ENCODE results near the gene PSTPIP1.

PSTPIP1 gene

DNA sequence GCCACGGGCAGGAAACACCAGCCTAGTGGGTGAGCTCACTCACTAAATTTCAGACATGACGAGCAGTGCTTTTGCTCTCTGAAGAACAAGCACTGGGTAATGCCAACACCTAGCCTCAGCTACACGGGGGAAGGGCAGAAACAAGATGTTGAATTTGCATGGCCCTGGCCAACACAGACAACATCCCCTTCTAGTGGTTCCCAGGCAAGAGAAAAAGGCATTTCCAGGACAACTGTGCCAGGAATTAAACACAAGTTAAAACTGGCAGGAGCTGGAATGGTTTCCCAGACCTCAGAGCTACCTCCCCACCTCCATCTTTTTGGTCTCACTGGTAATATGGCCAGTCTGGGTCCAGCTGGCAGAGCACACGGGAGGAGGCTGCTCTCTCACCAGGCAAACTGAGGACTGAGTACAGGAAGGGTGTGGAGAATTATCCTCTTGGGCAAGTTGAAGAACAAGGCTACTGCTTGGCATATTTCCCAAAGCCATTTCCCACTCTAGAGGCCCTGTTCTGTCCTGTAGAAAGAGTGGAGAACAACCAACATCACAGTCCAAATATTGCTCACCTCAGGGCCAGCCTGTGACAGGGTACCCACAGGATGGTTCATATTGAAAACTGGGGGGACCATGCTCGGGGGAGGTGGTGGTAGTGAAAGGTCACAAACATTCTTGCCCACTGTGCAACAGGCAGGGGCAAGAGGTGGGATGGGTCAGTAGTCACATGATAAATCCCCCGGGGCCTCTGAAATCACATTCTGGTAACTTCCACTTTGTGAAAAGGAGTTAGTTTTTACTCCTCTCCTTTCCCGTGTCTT is 49.5 kb downstream of the PSTPIP1 start:
- no peak for DNase-seq

- no peak for DNase-seq
These were observed 51.1 kb downstream of the PSTPIP1 start for GRCh38 chr15:77045985-77046384.

DNA sequence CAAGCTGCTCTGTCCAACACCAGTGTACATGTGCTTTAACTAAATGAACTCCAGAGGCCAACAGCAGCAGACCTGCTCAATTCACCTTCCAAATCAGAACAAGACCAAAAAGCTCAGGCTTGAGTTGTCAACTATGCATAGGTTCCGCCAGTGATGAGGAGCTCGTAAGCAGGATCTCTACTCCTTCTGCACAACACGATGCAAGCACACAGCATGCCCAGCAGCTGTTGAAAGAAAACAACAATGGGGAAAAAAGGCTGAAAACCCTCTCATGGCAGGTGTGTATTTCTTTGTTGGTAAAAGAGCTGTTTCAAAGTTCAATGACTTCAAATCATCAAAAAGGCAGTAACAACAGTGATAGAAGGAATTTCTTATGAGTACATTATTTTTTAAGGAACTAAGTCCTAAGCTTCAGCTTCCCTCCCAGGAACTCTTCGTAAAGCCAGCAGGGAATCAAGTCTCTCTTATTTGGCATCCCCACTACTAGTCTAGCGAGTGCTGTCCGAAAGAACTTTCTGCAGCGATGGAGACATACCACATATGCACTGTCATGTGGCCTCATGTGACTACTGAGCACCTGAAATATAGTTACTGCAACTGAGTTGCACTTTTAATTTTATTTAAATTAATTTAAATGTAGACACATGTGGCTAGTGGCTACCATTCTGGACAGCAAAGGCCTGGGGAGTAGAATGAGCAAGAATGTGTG is 51.9 kb downstream of the PSTPIP1 start:
- DNase-seq: no peak

GRCh38 chr15:77048135-77048876 is 53.4 kb downstream of the PSTPIP1 start:
- DNase-seq: no peak

DNA sequence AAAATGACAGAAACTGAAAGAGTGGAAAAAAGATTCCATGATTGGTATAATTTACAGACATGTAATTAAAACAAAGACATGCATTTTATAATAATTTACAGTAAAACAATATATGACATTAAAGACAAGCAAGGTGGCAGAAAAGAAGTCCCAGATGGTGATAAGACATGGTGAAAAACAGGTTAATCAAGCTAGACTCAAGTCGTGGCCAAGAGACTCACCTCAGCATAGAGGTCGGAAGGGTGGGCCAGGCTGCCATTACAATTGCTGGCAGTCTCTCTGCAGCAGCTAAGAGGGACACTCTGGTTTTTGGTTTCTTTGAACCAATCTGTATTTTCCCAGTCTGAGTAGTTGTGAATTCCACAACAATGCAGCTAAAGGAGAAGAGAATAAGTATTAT is 57.6 kb downstream of the PSTPIP1 start:
- no peak for DNase-seq

DNA sequence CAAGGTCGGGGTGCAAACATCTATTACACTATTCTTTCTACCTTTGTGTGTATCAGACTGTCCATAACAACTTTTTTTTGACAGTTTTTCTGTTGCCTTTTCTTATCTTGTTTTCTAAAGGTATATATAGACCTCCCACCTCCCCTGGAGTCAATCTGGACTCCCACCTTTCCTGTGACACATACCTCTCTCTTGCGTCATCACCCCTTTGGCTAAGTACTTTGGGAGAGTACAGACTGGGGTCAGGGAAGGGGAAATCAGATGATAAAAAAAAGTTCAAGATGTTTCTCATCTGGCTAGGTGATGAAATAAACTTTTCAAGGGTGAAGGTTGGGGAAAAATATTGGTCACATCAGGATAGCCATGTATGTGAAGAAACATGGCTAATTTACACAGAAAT is 58.8 kb downstream of the PSTPIP1 start:
- no peak for DNase-seq

GRCh38 chr15:77057072-77057471 is 62.1 kb downstream of the PSTPIP1 start:
- DNase-seq: no peak

DNA sequence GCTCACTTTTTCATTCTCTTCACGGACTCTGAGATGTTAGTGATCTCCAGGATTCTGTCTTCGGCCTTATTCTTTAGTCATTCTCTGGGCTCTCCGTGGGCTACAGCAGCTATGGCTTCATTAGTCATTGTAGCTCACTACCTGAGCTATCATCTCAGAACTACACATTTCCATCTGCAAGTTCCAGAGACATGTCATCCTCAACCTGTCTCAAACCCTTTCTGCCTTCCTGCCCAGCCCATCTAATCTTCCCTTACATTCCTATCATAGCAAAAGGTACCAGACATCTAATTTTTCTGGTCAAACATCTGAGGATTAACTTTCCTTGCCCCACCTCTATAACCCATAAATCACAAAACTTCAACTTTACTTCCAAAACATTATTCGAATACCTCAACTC is 62.8 kb downstream of the PSTPIP1 start:
- no peak for DNase-seq

DNA sequence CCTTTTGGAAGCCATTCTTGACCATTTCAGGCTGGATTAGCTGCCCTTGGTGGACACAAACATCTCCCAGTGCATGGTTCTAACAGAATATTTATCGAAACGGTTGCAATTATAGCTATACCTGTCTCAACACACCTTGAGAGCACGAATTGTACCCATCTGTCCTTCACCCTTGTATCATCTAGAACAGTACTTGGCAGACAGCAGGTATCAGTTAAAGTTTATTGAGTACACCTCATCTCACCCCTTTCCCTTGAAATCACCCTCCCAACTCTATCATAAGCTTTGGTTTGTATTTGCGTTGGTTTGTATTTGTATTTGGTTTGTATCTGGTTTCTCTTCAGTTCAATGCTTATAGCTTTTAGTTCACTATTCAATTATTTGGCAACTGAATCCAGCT is 63.5 kb downstream of the PSTPIP1 start:
- no peak for DNase-seq

DNA sequence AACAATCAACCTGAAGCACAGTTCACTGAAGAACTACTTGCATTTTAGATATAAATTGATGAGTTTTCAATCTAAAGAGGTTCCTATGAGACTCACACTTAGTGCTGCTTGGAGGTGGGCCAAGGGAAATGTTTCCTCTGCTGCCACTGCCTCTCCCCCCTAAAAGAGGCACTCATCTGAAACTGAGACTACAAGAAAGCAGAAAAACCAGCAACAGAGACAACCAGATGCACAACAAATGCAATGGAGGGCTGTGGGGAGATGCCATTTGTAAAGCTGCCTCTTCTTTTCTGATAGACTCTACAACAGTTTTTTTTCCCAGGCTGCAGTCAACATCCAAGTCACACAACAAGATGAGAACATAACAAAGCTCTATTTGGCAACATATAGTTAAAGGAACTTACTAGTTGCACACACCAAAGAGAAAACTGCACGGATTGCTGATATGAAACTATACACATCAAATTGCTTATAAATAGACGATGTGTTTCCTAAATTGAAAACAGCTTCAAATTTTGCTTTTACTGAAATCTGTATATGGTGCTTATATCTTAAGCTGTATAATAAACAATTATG is 64.9 kb downstream of the PSTPIP1 start:
- DNase-seq: peak in 3 of 4 experiments; percentile 47 to 79 (median 78)

- DNase-seq: peak in 2 of 4 experiments; percentile 36 to 41
These were observed 65.6 kb downstream of the PSTPIP1 start for GRCh38 chr15:77060546-77060945.

DNA sequence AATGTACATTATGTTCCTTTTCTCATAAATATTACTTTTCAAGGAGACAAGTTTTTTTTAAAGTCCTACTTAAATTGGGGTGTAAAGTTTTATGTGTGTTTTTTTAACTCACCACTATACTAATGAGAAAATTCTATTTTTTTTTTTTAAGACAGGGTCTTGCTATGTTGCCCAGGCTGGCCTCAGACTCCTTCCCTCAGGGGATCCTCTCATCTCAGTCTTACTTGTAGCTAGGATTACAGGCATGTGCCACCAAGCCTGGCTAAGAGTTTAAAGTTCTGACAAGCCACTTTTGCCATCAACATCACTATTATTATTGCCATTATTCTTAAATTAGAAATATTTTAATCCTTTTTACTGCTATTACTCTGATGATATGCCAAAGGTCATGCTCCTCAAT is 68.3 kb downstream of the PSTPIP1 start:
- DNase-seq: no peak

DNA sequence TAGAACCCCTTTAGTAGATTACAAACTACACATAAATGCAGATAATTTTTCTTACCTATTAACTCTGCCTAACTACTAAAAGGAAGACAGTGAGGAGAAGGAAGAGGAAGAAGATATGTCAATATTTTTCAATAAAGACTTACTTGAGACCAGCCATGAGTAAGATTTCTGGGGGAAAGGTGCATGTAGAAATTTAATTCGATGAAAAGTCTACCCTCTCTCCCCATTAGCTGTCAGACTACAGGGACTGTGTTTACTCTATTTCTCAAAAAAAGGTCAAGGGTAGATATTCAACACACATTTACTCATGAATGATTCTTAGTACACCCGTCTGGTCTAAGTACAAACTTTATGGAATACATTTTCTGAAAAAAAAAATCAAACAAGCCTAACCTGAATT is 69.1 kb downstream of the PSTPIP1 start:
- peak in 2 of 4 experiments; percentile 40 to 43 for DNase-seq

DNA sequence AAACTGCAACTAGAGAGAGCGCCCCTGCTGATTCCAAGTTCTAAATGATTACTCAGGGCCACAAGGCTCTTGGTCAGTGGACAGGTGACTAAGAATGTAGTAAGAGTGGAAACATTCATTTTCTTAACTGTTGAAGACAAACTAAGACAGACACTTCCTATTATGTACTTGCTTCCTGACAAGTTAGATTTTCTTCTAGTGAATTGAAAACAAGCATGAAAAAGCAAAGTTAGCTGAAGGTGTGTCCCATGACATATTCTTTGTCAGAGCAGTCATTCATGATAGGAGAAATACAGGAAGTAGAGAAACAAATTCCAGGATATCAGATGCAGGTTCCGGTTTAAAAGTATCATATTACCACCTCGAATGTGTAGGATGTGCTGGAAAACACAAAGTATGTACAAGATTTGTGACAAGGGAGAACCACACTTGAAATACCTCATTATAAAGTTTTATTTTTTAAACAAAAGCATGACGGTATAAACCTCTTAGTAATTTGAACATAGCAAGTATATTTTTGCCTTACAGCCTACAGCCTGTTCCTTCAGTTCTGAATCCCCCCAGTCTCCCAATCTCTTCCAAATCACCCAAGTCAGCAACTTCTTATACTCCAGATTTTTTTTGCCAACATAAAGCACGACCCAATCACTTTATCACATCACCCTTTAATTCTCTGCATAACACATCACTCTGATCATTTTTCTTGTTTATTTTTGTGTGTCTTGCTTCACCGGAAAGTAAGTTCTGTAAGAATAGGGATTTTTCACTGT is 69.8 kb downstream of the PSTPIP1 start:
- DNase-seq: peak; percentile 72 to 89 (median 76)

GRCh38 chr15:77066971-77067690 is 72.2 kb downstream of the PSTPIP1 start:
- peak in 3 of 4 experiments; percentile 33 to 68 (median 64) for DNase-seq

- peak in 2 of 4 experiments; percentile 63 to 64 for DNase-seq
These were observed 72.9 kb downstream of the PSTPIP1 start for GRCh38 chr15:77067691-77068367.

- DNase-seq: no peak
These were observed 73.7 kb downstream of the PSTPIP1 start for GRCh38 chr15:77068633-77069032.

DNA sequence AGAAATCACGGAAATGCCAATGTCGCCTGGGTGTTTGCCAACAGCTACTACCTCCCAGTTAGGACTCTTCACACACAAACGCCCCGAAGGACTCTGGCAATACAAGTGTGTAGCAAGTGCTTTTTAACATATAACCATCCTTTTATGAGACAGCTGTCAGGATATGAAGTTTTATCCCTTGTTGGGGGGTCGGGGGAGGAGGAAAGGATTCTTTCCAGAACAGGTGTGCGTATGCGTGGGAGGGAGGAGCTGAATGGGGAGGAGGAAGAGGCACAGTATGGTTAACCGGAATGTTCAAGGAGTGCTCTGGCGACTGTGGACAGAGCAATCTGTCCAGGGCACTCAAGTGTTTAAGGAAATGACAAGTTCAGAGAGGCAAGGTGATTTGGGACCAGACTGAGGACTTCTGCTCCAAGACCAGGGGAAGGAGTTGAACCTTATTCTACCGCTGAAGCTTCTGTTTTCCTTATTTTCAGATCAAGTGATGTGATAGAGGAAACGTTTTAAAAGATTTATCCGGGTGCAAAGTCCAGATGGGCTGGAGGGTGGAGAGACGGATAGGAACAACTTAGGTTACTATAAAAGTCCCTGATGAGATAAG is 74.7 kb downstream of the PSTPIP1 start:
- DNase-seq: peak in 1 of 4 experiments; percentile 8

DNA sequence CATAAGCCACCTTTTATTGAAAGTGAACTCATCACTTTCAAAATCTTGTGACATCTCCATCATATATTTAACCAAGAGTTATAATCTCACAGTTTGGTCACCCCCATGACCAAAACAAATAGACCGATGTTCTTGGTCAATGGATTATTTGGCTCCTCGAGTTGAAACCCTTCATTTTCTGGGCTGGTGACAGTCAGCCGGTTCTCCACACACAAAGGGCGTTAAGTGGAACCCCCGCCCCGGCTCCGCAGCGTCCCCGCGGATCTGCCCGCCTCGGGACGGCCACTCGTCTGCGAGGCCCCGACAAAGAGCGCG is 75.2 kb downstream of the PSTPIP1 start:
- DNase-seq: no peak

DNA sequence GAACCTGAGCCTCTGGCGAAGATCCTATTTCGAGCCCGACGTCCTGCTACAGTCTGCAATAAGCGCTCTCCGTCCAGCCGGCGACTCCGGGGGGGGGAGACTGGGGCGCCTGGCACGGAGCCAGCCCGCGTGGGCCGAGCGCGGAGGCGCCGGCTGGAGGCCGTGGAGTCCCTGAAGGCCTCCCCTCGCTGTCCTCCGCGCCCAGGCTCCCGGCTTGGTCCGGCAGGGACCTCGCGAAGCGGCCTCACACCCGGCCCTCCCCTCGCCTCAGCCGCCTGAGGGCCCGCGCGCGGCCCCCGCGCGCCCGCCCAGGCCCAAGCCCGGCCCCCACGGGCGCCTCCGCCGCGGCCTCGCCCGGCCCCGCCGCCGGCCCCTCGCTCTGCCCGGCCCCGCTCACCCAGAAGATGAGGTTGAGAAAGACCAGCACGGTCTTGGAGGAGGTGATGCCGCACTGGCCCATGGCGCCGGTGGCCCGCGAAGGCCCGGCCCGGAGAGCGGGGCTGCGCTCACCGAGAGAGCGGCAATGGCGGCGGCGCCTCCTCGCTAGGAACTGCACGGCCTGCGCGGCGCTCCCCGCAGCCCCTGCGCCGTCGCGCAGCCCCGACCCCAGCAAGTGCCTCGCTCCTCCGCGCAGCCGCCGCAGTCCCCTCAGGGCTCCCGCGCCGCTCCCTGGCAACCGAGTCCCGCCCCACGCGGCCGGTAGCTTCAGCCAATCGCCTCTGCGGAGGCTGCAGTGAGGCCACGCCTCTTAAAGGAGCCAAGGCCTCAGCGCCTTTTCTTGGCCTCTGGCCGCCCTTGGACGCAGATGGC is 75.8 kb downstream of the PSTPIP1 start, which contains the start of gene TSPAN3:
Gene TSPAN3, minus strand, starts transcription at position 615 of the 810 bp plus-strand sequence. Its CDS starts 155 bp downstream, at position 460.
- peak; percentile 94 to 97 (median 96) for DNase-seq
